DND-41 (cell line): Measurements from ENCODE around the gene C4orf46.

Source experiments
- CTCF ChIP-seq: IDR thresholded peaks from 2 replicates; pipeline ENCODE4 v1.5.1; 2012; ENCODE audit warnings: borderline replicate concordance, low read length, moderate library complexity, mild to moderate bottlenecking; ENCODE audit not compliant: poor library complexity, severe bottlenecking; ENCODE audit errors: extremely low read depth
- EZH2 ChIP-seq: IDR thresholded peaks from 3 replicates; pipeline ENCODE4 v1.6.1; 2012; ENCODE audit warnings: borderline replicate concordance, low read depth, mild to moderate bottlenecking, moderate library complexity, low read length, inconsistent platforms; ENCODE audit not compliant: severe bottlenecking

DNA sequence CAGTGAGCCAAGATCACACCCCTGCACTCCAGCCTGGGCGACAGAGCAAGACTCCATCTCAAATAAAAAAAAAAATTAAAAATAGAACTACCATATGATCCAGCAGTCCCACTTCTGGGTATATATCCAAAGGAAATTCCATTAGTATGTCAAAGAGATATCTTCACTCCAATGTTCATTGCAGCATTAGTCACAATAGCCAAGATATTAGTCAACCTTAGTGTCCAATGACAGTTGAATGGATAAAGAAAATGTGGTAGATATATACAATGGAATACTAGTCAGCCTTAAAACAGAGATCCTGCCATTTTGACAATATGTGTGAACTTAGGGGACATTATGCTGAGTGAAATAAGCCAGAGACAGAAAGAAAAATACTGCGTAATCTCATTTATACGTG lies 49.4 kb downstream of the C4orf46 start:
- TF ChIP-seq CTCF (no peak), EZH2 (no peak)
